RWPE1 (cell line): ENCODE data around the gene FUT7.

Experiments
- CTCF ChIA-PET: fragments of 350-600 bp; sonication (Branson Sonifier 250); formaldehyde crosslinking; extraction: SDS; loops from one replicate; lab custom pipeline; 2021; lab: Yijun Ruan, JAX
- POLR2A ChIA-PET: fragments of 400-600 bp; formaldehyde crosslinking; extraction: SDS; loops from one replicate; lab custom pipeline; 2020; ENCODE audit warnings: antibody characterized with exemption; ENCODE audit not compliant: low non-redundant PET; lab: Yijun Ruan, JAX
- DNase-seq: peaks from one replicate; pipeline ENCODE4 v3.0.0; 2012; ENCODE audit warnings: low spot score
- H3K27ac ChIP-seq: fragments of 450-650 bp; 2 replicates; pipeline ENCODE4 v1.5.1; 2017
- TF ChIP-seq, protein P1 (sequence below): fragments of 450-650 bp; conservative IDR thresholded peaks from 2 replicates; pipeline ENCODE4 v1.5.1; 2017; ENCODE audit warnings: low read depth, mild to moderate bottlenecking

FUT7 gene, protein sequence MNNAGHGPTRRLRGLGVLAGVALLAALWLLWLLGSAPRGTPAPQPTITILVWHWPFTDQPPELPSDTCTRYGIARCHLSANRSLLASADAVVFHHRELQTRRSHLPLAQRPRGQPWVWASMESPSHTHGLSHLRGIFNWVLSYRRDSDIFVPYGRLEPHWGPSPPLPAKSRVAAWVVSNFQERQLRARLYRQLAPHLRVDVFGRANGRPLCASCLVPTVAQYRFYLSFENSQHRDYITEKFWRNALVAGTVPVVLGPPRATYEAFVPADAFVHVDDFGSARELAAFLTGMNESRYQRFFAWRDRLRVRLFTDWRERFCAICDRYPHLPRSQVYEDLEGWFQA

DNA sequence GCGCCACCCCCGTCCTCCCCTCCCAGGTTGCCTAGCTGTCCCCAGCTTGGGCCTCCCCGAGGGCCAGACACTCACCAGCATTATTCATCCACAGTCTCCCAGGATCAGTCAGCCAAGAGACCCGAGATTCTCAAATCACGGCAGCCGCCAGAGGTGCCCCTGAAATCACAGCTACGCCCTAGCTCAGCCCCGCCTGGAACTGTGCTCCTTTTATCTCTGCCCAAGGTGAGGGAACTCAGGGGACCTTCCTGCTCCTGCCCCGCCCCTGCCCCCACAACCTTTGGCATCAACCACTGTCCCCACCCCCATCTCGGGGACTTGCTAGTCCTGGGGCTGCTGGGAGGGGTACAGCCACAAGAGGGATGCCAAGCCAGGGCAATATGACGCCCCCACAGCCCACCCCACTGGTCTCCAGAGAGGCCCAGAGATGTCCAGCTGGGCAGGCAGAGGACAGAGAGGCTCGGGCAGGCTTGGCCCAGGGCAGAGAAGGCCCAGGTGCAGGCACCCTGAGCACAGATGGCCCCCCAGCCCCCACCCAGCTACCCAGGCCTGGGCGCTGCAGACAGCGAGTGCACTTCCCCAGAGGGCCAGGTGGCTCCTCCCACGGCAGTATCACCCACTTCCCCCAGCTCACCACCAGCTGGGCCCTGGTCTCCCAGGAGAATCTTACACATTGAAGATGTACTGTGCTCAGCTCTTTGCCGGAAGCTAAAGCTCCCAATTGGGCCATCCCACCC lies at the start of gene FUT7:
Gene FUT7 (minus strand): TSS at position 185 of the 737 bp plus-strand sequence. CDS start 97 bp downstream, at position 88.
- POLR2A ChIA-PET: no interaction called here
- CTCF ChIA-PET: interaction anchor here (0.7 kb wide), 1 partner anchor 655 kb away, joined by 3 read pairs; no protein-coding TSS in a partner anchor
- TF ChIP-seq, protein P1, sequence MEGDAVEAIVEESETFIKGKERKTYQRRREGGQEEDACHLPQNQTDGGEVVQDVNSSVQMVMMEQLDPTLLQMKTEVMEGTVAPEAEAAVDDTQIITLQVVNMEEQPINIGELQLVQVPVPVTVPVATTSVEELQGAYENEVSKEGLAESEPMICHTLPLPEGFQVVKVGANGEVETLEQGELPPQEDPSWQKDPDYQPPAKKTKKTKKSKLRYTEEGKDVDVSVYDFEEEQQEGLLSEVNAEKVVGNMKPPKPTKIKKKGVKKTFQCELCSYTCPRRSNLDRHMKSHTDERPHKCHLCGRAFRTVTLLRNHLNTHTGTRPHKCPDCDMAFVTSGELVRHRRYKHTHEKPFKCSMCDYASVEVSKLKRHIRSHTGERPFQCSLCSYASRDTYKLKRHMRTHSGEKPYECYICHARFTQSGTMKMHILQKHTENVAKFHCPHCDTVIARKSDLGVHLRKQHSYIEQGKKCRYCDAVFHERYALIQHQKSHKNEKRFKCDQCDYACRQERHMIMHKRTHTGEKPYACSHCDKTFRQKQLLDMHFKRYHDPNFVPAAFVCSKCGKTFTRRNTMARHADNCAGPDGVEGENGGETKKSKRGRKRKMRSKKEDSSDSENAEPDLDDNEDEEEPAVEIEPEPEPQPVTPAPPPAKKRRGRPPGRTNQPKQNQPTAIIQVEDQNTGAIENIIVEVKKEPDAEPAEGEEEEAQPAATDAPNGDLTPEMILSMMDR: no peak
- DNase-seq: no peak
- H3K27ac ChIP-seq: peak within 1 kb of the TSS; percentile 25

DNA sequence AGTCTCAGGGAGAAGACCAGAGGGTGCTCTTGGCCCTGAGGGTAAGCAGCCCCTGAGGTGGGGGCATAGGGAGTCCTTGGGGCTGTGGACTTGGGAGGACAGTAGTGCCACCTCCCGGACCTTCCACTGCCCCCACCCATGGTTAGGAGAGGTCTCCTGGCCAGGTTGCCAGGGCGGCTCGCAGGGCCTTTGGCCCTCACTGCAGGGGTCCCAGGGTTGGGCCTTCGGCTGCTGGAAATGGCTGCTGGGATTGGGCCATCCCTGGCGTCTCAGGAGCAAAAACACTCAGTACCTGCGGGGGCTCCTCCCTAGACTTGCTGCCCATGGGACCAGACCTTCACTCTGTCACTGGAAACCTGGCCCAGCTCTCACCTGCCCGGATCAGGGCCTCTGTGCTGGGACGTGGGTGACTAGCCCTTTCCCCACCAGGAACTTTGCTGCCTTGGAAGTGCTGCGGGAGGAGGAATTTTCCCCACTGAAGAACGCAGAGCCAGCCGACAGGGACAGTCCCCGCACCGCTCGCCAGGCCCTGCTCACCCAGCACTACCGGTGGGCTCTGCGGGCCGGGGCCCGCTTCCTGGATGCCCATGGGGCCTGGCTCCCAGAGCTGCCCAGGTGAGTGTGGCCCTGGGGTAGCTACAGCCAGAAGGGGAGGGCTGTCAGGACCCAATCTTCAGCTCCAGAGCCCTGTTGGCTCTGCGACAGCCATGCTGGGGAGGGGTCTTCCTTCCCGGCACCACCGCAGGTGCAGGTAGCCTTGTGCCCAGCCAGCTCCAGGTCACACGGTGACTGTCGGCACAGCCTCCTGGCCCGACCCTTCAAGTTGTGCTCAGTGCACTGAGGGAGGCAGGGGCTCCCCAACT lies 48.6 kb upstream of the FUT7 start:
- ChIA-PET CTCF (interaction anchor here (0.6 to 1.9 kb wide), 3 partner anchors 34 to 156 kb away, joined by 3 to 6 read pairs (median 5); partner anchors contain the start of gene NPDC1), POLR2A (no interaction called here)
- no peak for DNase-seq
- TF ChIP-seq, protein P1: no peak
- peak overlapping the region; percentile 97 for H3K27ac ChIP-seq

DNA sequence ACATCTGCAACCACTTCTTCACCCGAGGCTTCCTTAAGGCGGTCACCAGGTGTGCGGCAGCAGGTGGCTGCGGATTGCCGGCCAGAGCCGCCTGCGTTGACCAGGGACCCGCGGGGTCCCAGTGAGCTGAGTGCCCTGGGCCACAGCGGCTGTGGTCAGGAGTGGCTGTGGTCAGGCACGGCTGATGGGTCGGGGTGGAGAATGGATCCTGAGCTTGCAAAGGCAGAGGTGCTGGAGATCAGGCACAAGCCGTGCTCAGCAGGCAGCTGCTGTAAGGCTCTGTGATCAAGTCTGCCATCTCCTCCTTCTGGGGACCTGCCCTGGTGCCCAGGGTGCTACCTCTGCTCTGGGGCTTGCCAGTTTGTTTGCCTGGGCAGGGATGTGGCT lies 47.5 kb upstream of the FUT7 start:
- H3K27ac ChIP-seq: peak overlapping the region; percentile 97
- DNase-seq: no peak
- TF ChIP-seq, protein P1: no peak
- POLR2A ChIA-PET: no interaction called here
- CTCF ChIA-PET: interaction anchor here (1.1 to 1.7 kb wide), 3 partner anchors 11 to 33 kb away, joined by 3 to 6 read pairs (median 6); partner anchors contain the start of gene NPDC1

DNA sequence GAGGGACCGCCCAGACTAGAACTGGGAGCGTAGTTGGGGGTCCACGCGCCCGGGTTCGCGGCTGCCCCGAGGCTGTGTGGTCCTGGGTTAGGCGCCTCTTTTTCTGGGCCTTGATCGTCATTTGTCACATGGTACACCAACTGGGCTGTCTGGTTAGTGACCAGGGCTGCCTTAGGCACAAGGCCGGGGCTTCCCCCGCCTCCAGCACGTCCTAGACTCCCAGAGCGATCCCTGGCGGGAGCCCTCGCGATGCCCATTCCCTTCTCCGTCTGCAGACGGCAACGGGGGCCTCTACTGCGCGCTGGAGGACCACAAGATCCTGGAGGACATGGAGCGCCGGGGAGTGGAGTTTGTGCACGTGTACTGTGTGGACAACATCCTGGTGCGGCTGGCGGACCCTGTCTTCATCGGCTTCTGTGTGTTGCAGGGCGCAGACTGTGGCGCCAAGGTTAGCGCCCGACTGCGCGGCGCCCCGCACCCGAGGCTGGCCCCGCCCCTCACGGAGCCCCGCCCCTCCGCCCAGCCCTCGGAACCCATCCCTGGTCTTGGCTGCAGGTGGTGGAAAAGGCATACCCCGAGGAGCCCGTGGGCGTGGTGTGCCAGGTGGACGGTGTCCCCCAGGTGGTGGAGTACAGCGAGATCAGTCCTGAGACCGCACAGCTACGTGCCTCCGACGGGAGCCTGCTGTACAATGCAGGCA lies 47.0 kb upstream of the FUT7 start:
- TF ChIP-seq, protein P1: no peak
- ChIA-PET POLR2A (no interaction called here), CTCF (interaction anchor here (1.1 to 1.4 kb wide), 2 partner anchors 11 to 15 kb away, joined by 3 to 6 read pairs; no protein-coding TSS in a partner anchor)
- DNase-seq: no peak
- peak overlapping the region; percentile 97 for H3K27ac ChIP-seq

DNA sequence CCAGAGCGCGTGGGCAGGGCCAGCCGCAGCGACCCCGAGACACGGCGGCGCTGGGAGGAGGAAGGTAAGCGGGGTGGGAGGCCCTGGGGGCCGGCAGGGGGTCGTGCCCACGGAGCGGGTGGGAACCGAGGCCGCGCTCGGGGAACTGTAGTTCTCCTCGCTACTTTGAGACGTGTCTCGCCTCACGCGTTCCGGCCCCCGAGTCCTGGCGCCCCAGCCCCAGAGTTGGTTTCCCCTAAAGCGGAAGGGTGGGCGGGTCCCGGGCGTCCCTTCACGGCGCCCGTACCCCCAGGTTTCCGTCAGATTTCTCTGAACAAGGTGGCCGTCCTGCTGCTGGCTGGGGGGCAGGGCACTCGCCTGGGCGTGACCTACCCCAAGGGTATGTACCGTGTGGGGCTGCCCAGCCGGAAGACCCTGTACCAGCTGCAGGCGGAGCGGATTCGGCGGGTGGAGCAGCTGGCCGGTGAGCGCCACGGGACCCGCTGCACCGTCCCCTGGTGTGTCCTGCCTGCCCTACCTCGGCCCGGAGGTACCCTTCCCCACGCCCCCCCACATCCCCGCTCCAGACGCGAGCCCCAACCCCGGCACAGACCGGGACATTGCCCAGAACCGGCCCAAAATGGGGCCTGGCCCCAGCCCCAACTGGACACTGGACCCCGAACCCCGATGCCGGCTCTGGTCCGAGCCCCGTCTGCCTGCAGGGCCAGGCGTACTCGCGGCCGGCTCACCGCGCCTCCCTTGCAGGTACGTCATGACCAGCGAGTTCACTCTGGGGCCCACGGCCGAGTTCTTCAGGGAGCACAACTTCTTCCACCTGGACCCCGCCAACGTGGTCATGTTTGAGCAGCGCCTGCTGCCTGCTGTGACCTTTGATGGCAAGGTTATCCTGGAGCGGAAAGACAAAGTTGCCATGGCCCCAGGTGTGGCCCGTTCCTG lies 46.1 kb upstream of the FUT7 start:
- no peak for DNase-seq
- POLR2A ChIA-PET: no interaction called here
- CTCF ChIA-PET: interaction anchor here (1.6 to 2.1 kb wide), 2 partner anchors 10 to 32 kb away, joined by 7 to 12 read pairs; partner anchors contain the start of gene NPDC1

More for the DNA sequence above, 46.1 kb upstream of the FUT7 start:
- H3K27ac ChIP-seq: peak overlapping the region; percentile 97
- TF ChIP-seq, protein P1: no peak
